Chondrocyte (in vitro differentiated cells): Measurements from ENCODE around the gene MAP3K19. TPM values are rescaled to one million over a fixed set of nuclear protein-coding genes. Genes with fewer than 3 reads are reported as not detected.

ENCODE experiments used
- DNase-seq: peaks from one replicate; pipeline ENCODE4 v3.0.0; 2021; ENCODE audit warnings: mixed read lengths, low spot score
- H3K27ac Mint-ChIP-seq: one replicate; pipeline ENCODE4 v1.8.0; 2021; ENCODE audit warnings: mild to moderate bottlenecking, moderate library complexity, mixed read lengths; ENCODE audit not compliant: unreplicated experiment
- H3K27me3 Mint-ChIP-seq: 2 replicates; pipeline ENCODE4 v1.8.0; 2021; ENCODE audit warnings: low read depth, mixed read lengths
- H3K36me3 Mint-ChIP-seq: 2 replicates; pipeline ENCODE4 v1.8.0; 2021; ENCODE audit warnings: low read depth, mixed read lengths
- H3K4me1 Mint-ChIP-seq: 2 replicates; pipeline ENCODE4 v1.8.0; 2021; ENCODE audit warnings: low read depth, mild to moderate bottlenecking, mixed read lengths
- H3K4me3 Mint-ChIP-seq: one replicate; pipeline ENCODE4 v1.8.0; 2021; ENCODE audit warnings: mild to moderate bottlenecking, moderate library complexity, mixed read lengths; ENCODE audit not compliant: unreplicated experiment
- H3K9me3 Mint-ChIP-seq: 2 replicates; pipeline ENCODE4 v1.8.0; 2021; ENCODE audit warnings: low read depth, mixed read lengths
- CTCF ChIP-seq: fragments of 200-600 bp; sonication (generic); IDR thresholded peaks from 2 replicates; pipeline ENCODE4 v1.5.0; 2021; ENCODE audit warnings: antibody characterized with exemption, mild to moderate bottlenecking, moderate library complexity
- total RNA-seq: library from RNA; stranded (reverse); gene quantifications from 3 replicates; pipeline ENCODE4 v1.2.1, GENCODE V29; 2021

MAP3K19 gene
- total RNA-seq, 1 donor from 2014 or later, result not detected

GRCh38 chr2:134919341-134920210, 127.7 kb downstream of the MAP3K19 start:
- TF ChIP-seq CTCF, result no peak
- H3K27ac Mint-ChIP-seq, result peak overlapping the region; percentile 100
- H3K27me3 Mint-ChIP-seq, result no peaks in the 10 kb centered on the region
- peak overlapping the region; percentile 97 for H3K4me3 Mint-ChIP-seq
- no peak for DNase-seq
- H3K4me1 Mint-ChIP-seq, result peaks cover 39% of the 10 kb centered on the region
- H3K36me3 Mint-ChIP-seq, result peaks cover 3% of the 10 kb centered on the region
- H3K9me3 Mint-ChIP-seq, result peaks cover 2% of the 10 kb centered on the region

GRCh38 chr2:134918526-134919340, 128.5 kb downstream of the MAP3K19 start, which contains the start of gene CCNT2:
TSS of gene CCNT2 (plus strand) at chr2:134918822. CDS start at chr2:134918855, 33 bp downstream.
- H3K27ac Mint-ChIP-seq, result peak within 1 kb of the TSS; percentile 100
- peaks cover 2% of the 10 kb centered on the region for H3K9me3 Mint-ChIP-seq
- peaks cover 3% of the 10 kb centered on the region for H3K36me3 Mint-ChIP-seq
- no peaks in the 10 kb centered on the region for H3K27me3 Mint-ChIP-seq
- peak within 1 kb of the TSS; percentile 97 for H3K4me3 Mint-ChIP-seq
- DNase-seq, result peak; percentile 100
- peaks cover 33% of the 10 kb centered on the region for H3K4me1 Mint-ChIP-seq
- TF ChIP-seq CTCF, result peak; percentile 32

DNA sequence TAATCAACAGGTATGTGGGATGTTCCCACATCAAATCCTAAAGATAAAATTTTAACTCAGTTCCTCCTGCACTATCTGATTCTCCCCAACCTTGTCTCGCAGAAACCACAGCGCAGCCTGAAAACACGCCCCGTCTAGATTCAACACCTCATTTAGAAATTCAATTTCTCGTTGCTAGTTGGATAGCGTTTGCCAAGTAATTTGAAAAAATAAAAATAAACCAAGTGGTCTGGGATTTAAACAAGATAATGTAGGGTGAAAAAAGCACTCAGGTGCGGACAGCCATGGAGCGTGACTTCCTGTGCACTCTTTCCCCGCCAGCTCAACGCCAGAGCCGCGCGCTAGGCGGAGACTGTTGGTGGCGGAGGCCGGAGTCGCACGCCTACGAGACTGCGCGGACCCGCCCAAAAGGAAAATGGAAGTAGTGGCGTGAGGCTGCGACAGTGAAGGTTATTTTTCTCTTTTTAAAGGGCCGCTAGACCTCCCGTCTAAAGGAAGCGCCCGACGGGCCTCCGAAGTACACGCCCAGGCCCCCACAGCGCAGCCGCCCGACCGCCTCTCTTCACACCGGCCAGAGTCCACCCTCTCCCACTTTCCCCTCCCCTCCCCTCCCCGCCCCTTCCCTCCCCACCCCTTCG, 129.2 kb downstream of the MAP3K19 start:
- DNase-seq, result no peak
- no peaks in the 10 kb centered on the region for H3K27me3 Mint-ChIP-seq
- H3K4me1 Mint-ChIP-seq, result peaks cover 30% of the 10 kb centered on the region
- H3K9me3 Mint-ChIP-seq, result peaks cover 9% of the 10 kb centered on the region
- H3K36me3 Mint-ChIP-seq, result peaks cover 3% of the 10 kb centered on the region
- H3K27ac Mint-ChIP-seq, result peak overlapping the region; percentile 100
- TF ChIP-seq CTCF, result peak; percentile 67
- H3K4me3 Mint-ChIP-seq, result peak overlapping the region; percentile 97

DNA sequence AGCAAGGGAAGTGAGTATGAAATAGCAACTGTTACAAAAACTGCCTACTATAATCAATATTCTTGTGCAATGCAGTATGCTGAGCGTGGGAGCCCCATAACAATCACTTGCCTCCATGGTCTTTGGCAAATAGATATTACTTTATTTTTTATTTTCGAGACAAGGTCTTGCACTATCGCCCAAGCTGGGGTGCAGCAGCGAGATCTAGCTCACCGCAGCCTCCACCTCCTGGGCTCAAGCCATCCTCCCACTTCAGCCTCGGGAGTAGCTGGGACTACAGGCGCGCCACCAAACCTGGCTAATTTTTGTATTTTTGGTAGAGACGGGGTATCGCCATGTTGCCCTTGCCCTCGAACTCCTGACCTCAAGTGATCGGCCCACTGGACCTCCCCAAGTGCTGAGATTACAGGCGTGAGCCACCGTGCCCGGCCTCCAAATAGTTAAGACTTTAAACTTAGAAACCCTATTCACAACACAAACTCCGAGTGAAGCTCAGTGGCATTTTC, 129.8 kb downstream of the MAP3K19 start:
- Mint-ChIP-seq H3K9me3 (peaks cover 12% of the 10 kb centered on the region), H3K4me3 (peak overlapping the region; percentile 97), H3K36me3 (peaks cover 3% of the 10 kb centered on the region), H3K27ac (peak overlapping the region; percentile 100), H3K27me3 (no peaks in the 10 kb centered on the region), H3K4me1 (peaks cover 25% of the 10 kb centered on the region)
- TF ChIP-seq CTCF, result no peak
- no peak for DNase-seq

Other genes starting within 250 kb of the MAP3K19 start
- gene ACMSD, start 208.8 kb downstream of the MAP3K19 start, total RNA-seq, result not detected in 3 replicates
- gene CCNT2, start 128.6 kb downstream of the MAP3K19 start, total RNA-seq, result 29.2 to 31.5 TPM (median 30.6 TPM) in 3 replicates
- gene RAB3GAP1, start 4.8 kb upstream of the MAP3K19 start, total RNA-seq, result 47.2 to 50.4 TPM (median 48.7 TPM) in 3 replicates